Stimulated activated effector memory CD8-positive, alpha-beta T cell treated with anti-CD3 and anti-CD28 coated beads, Interleukin-12 subunit alpha, Interleukin-12 subunit beta, amount 100 ng/mL, for 72 hours (primary cell): ENCODE measurements around the gene SFTPD.
"Not testable (repeated sequence)": the region's sequence is repeated elsewhere in the genome, so short reads cannot be mapped to it uniquely, and the experiment has no call there.

Experiments used
- ATAC-seq: fragments of 150-1000 bp; cut with Tn5 transposase; 2 replicates; pipeline ENCODE4 v1.10.0; 2021
- DNase-seq, 2 donors: peaks; one replicate each; pipeline ENCODE4 v3.0.0; 2021 to 2022; ENCODE audit warnings: low spot score in 2 of 2
- H3K27ac Mint-ChIP-seq: one replicate; pipeline ENCODE4 v1.8.0; 2022; ENCODE audit warnings: mild to moderate bottlenecking, mixed read lengths
- H3K36me3 Mint-ChIP-seq: one replicate; pipeline ENCODE4 v1.8.0; 2022; ENCODE audit warnings: mild to moderate bottlenecking, mixed read lengths
- H3K4me1 Mint-ChIP-seq: one replicate; pipeline ENCODE4 v1.8.0; 2022; ENCODE audit warnings: mixed read lengths
- H3K4me3 Mint-ChIP-seq: one replicate; pipeline ENCODE4 v1.8.0; 2022; ENCODE audit warnings: mild to moderate bottlenecking, mixed read lengths
- H3K9me3 Mint-ChIP-seq: one replicate; pipeline ENCODE4 v1.8.0; 2022; ENCODE audit warnings: mixed read lengths

The SFTPD gene

DNA sequence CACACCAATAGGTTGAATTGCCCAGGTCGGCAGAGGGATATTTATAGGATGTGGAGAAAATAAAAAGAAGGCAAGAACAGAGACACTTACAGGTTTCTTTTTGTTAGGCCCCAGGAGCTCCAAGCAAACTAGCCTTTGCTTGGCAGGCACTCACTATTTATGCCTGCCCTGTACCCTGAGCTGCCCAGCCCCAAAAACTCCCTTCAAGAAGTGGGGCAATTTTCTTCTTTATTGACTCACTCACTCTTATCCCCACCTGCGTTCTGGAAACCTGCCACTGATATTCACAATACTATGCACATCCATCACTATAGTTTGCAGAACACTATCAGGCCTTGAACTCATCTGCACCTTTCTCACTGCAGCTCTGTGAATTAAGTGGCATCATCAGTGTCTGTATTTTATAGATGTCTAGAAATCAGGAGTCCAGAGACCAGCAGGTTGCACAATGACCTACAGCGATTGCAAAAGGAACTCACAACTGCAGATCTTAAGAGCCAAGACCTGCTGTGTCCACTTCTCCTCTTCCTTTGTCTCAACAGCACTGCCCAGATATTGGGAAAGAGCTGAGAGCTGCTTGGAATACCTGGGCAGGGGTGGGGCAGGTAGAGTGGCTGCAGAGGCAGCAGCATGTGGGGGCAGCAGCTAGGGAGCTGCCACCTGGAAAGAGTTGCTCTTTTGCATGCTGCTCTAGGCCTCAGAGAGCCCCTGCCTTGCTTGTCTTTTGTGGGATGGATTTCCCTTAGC lies at the start of gene SFTPD:
TSS of gene SFTPD (minus strand) at position 130 of the 747 bp plus-strand sequence. CDS start 2,446 bp downstream, outside the sequence.
- no peak for ATAC-seq
- peaks cover 15% of the 10 kb centered on the region for H3K9me3 Mint-ChIP-seq
- H3K36me3 Mint-ChIP-seq = no peaks in the 10 kb centered on the region

DNA sequence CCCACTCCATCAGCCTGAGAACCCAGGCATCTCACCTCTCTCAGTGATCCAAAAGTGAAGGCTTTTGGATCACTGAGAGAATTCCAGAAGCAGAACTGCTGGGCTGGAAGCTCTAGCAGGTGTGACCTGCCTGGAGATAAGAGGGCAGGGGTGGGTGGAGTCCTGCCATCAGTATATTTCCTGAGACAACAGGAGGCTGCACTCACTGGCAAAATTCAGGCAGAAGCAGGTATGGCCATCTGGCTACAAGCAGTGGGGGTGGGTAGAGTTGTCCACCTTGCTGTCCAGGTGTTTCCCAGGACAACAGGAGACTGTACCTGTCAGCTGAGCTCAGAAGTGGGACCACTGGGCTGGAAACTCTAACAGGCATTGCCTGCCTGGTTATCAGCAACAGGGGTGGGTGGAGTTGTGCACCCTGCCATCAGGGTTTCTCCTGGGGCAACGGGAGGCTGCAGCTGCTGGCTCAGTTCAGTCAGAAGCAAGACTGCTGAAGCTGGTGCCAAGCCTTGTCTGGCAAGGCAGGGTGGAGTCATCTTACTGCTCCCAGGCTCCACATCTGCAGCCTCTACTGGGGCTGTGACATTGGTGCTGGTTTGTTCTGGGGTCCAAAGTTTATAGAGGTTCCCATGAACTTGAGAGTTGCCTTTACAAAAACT lies 47.2 kb upstream of the SFTPD start:
- no peaks in the 10 kb centered on the region for H3K4me1 Mint-ChIP-seq
- H3K27ac Mint-ChIP-seq = no peak overlapping the region
- DNase-seq = no peak
- H3K4me3 Mint-ChIP-seq = no peak overlapping the region
- H3K9me3 Mint-ChIP-seq = no peaks in the 10 kb centered on the region
- no peaks in the 10 kb centered on the region for H3K36me3 Mint-ChIP-seq
- no peak for ATAC-seq

More for the DNA sequence above, at the start of gene SFTPD:
- DNase-seq = no peak
- no peak within 1 kb of the TSS for H3K27ac Mint-ChIP-seq
- no peak within 1 kb of the TSS for H3K4me3 Mint-ChIP-seq
- H3K4me1 Mint-ChIP-seq = no peaks in the 10 kb centered on the region

DNA sequence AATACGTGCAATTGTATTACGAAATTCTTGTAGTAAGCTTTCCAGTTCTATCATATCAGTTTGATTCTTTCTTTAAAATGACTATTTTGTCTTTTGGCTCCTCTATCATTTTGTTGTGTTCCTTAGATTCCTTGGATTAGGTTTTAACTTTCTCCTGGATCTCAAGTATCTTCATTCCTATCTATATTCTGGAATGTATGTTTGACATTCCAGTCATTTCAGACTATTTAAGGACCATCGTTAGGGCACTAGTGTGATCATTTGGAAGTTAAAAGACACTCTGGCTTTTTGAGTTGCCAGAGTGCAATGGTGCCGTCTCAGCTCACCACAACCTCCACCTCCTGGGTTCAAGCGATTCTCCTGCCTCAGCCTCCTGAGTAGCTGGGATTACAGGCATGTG lies 45.7 kb upstream of the SFTPD start:
- Mint-ChIP-seq H3K9me3 (peaks cover 11% of the 10 kb centered on the region), H3K36me3 (no peaks in the 10 kb centered on the region), H3K4me1 (no peaks in the 10 kb centered on the region), H3K4me3 (no peak overlapping the region), H3K27ac (no peak overlapping the region)
- ATAC-seq (no peak), DNase-seq (no peak)

DNA sequence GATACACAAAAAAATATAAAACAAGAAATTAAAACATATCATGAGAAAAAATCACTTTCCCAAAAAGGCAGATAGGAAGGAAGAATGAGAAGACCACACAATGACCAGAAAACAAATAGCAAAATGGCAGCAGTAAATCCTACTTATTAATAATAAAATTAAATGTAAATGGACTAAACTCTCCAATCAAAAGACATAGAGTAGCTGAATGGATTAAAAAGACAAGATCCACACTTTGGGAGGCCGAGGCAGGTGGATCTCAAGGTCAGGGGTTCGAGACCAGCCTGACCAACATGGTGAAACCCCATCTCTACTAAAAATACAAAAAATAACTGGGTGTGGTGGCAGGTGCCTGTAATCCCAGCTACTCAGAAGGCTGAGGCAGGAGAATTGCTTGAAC lies 39.3 kb upstream of the SFTPD start:
- H3K4me1 Mint-ChIP-seq = peaks cover 21% of the 10 kb centered on the region
- H3K36me3 Mint-ChIP-seq, H3K27ac Mint-ChIP-seq, DNase-seq, H3K4me3 Mint-ChIP-seq, ATAC-seq: not testable (repeated sequence)
- peaks cover 20% of the 10 kb centered on the region for H3K9me3 Mint-ChIP-seq

DNA sequence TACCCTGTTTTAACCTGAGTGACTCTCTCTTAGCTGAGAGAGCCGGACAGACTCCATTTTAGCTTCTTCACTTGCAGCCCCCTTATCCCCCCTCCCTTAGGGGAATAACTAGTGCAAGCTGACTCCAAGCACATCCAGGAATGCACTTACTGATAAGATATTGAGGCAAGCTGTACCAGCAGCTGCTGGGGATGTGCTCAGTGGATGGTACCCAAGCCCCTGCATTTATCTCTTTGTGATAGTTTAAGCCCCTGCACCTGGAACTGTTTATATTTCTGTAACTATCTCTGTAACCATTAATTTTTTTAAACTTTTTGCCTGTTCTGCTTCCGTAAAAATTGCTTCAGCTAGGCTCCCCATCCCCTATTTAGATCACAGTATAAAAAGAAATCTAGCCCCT lies 37.8 kb upstream of the SFTPD start:
- H3K27ac Mint-ChIP-seq, H3K4me3 Mint-ChIP-seq, DNase-seq, ATAC-seq, H3K36me3 Mint-ChIP-seq: not testable (repeated sequence)
- peaks cover 20% of the 10 kb centered on the region for H3K9me3 Mint-ChIP-seq
- peaks cover 21% of the 10 kb centered on the region for H3K4me1 Mint-ChIP-seq

DNA sequence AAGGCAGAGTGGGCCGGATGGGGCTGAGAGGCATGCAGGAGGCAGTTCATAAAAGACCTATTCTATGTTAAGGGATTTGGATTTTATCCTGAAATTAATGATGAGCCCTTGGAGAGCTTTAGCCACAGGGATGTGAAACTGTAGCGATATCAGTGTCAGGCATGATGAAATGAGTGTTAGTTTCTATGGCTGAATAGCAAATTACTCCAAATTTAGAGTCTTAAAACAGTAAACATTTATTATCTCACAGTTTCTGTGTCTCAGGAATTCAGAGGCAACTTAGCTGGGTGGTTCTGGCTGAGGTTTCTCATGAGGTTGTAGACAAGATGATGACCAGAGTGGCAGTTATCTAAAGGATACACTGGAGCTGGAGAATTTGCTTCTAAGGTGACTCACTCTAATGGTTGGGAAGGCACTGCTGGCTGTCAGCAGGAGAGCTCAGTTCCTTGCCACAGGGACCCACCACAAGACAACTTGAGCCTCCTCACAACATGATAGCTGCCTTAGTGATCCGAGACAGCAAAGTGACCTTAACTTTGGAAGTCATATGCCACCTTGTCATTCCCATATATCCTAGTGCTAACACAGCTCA lies 36.7 kb upstream of the SFTPD start:
- Mint-ChIP-seq H3K27ac (no peak overlapping the region), H3K9me3 (peaks cover 16% of the 10 kb centered on the region), H3K36me3 (no peaks in the 10 kb centered on the region), H3K4me1 (peaks cover 21% of the 10 kb centered on the region), H3K4me3 (no peak overlapping the region)
- ATAC-seq (no peak), DNase-seq (no peak)

DNA sequence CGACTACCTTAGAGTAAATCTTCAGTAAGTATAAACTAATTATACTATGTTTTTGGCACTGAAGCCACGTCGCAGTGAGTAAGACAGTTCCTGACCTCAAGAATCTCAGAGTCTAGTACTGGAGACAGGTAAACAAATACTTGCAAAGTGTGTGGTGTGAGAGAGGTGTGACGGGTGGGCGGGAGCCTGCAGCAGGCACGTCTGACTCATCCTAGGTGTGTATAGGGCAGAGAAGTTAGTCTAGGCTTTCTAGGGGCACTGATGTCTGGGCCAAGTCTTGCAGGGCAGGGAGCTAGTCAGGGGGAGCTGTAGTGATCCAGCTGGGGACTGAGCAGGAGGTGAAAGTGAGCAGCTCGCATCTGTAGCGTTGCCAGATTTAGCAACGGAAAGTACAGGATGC lies 35.9 kb upstream of the SFTPD start:
- Mint-ChIP-seq H3K27ac (no peak overlapping the region), H3K9me3 (peaks cover 12% of the 10 kb centered on the region), H3K36me3 (no peaks in the 10 kb centered on the region), H3K4me1 (peaks cover 21% of the 10 kb centered on the region), H3K4me3 (no peak overlapping the region)
- peak; percentile 90 for ATAC-seq
- DNase-seq = peak in 1 of 2 donors; percentile 71

DNA sequence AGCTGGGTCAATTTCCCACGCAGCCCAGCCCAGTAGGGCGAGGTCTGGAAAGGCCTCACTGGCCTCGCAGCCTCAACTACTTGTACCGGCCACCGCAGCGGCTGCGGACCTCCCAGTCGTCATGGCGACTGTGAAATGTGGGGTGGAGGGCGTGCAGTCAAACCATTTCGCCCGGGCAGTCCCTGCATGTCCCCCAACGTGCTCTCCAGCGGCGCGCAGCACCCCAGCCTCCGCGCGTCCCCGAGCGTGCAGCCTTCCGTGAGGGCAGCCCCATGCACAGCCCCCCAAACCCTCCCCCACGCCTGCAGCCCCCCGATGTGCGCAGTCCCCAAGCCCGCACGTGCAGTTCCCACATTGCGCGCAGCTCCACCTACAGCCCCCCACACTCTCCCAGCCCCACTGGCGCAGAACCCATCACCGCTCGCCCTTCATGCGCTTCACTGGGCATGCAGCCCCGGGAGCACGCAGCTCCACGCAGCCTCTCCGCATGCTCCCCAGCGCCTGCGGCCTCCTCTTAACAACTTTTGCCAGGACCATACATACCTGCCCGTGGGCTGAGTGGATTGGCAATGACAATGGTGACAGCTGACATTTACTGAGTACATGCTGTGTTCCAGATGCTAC lies 34.5 kb upstream of the SFTPD start:
- Mint-ChIP-seq H3K36me3 (no peaks in the 10 kb centered on the region), H3K4me3 (no peak overlapping the region), H3K9me3 (peaks cover 5% of the 10 kb centered on the region), H3K4me1 (peaks cover 21% of the 10 kb centered on the region), H3K27ac (no peak overlapping the region)
- DNase-seq (no peak), ATAC-seq (no peak)

DNA sequence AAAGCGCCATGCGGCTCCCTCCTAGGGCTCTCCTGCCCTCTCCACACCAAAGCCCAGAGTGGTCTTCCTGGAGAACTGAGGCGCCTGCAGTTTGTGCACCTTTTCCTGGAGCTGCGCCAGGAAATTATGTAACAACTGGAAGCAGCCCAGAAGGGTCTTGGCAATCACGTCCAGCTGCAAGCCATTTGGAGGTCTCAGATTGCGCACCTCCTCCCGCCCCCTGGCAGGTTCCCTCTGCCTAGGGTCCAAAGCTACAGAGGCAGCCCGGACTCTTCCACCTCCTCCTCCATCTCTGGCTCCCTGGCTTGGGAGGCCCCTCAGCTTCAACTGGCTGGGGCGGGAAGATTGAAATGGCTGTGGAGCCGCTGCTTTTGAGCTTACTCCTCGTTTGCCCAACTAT lies 34.0 kb upstream of the SFTPD start:
- Mint-ChIP-seq H3K27ac (no peak overlapping the region), H3K36me3 (no peaks in the 10 kb centered on the region), H3K4me3 (peak overlapping the region; percentile 59), H3K4me1 (peaks cover 21% of the 10 kb centered on the region), H3K9me3 (peaks cover 2% of the 10 kb centered on the region)
- ATAC-seq = no peak
- DNase-seq = no peak

DNA sequence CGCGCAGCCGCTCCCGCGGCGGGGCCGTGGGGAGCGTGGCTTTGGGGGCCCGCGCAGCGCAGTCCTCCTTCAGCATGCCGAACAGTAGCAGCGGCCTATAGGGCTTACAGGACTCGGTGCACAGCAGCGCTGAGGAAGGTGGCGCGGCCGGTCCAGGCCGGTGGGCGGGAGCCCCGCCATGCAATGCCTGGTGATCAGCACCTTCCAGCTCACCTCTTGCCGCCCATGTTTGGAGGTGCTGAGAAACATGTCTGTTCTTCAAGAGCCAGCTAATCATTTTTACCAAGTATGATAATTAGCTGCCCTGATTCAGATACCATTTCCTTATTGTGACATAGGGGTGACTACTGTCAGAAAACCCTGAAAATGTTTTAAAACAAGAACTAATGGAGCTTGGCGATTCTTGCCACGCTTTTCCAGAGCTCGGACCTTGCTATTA lies 33.5 kb upstream of the SFTPD start:
- Mint-ChIP-seq H3K9me3 (no peaks in the 10 kb centered on the region), H3K36me3 (no peaks in the 10 kb centered on the region), H3K27ac (no peak overlapping the region), H3K4me1 (peaks cover 21% of the 10 kb centered on the region), H3K4me3 (peak overlapping the region; percentile 59)
- DNase-seq (no peak), ATAC-seq (peak; percentile 35)

DNA sequence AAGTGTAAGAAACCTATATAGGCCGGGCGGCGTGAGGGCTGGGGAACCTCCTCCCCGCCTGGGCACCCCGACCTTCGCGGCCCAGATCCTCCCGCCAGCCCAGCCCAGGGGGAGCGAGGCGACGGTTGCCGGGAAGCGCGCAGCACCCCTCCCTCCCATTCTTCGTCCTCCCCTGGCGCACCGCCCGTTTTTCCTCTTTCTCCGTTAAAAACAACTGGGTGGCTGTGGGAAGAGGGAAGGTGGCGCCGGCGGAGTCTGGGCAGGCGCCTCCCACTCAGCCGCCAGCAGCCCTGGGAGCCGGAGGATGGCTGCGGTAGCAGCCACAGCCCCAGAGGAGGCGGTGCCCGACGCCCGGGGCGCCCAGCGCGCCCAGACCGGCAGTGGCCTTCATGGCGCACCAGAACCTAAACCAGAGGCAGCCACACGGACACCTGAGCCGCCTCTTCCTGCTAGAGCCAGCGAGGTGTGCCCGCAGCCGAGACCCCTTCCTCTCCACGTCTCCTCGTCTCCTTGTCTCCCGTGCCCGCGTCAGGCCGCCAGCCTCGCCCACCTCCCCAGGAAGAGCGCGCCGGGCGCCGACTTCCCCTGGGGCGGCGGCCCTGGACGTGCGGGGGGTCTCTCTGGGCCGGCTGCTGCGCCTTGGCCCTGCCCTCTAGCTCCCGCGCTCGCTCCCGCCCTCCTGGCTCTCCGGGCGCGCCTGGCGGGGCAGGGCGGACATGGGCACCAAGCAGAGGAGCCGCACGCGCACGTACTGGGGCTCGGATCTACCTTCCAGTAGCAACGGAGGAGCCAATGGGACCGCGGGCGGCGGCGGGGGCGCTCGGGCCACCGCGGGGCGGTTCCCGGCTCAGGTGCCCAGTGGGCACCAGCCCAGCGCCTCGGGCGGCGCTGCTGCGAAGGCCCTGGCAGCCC lies 32.8 kb upstream of the SFTPD start:
- DNase-seq (no peak), ATAC-seq (peak; percentile 53)
- Mint-ChIP-seq H3K27ac (no peak overlapping the region), H3K36me3 (no peaks in the 10 kb centered on the region), H3K4me1 (peaks cover 21% of the 10 kb centered on the region), H3K9me3 (no peaks in the 10 kb centered on the region), H3K4me3 (peak overlapping the region; percentile 59)

DNA sequence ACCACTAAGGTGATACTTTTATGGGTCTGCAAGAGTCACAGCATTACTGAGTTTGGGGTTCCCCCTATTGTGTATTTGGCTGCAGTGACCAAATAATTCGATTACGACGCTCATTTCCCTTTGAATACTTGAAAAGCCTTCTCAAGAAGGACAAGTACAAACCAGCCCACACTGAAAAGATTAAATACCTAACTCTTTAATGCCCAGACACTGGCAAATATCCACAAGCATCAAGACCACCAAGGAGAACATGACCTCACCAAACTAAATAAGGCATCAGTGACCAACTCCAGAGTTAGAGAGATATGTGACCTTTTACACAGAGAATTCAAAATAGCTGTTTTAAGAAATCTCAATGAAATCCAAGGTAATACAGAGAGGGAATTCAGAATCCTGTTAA lies 31.8 kb upstream of the SFTPD start:
- H3K9me3 Mint-ChIP-seq = no peaks in the 10 kb centered on the region
- peak overlapping the region; percentile 59 for H3K4me3 Mint-ChIP-seq
- ATAC-seq (no peak), DNase-seq (no peak)
- no peak overlapping the region for H3K27ac Mint-ChIP-seq
- no peaks in the 10 kb centered on the region for H3K36me3 Mint-ChIP-seq
- H3K4me1 Mint-ChIP-seq = peaks cover 14% of the 10 kb centered on the region

DNA sequence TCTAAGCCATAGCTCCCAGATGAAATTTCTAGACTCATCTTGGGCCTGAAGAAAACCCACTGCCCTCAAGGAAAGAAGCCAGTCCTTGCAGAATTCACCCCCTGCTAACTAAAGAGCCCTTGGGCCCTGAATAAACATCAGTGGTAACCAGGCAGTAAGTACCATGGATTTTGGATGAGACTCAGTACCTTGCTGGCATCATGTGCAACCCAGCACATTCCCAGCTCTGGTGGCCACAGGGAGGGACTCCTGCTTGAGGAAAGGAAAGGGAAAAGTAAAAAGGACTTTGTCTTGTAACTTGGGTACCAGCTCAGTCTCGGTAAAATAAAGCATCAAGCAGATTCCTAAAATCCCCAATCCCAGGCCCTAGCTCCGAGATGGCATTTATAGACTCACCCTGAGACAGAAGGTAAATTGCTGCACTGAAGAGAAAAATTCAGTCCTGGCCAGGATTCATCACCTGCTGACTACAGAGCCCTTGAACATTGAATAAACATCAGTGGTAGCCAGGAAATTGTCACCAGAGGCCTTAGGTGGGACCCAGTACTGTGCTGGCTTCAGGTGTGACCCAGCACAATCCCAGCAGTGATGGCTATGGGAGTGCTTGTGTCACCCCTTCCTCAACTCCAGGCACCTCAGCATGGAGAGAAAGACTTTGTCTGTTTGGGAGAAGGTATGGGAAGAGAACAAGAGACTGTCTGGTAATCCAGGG lies 31.2 kb upstream of the SFTPD start:
- Mint-ChIP-seq H3K9me3 (peaks cover 3% of the 10 kb centered on the region), H3K36me3 (no peaks in the 10 kb centered on the region), H3K4me3 (no peak overlapping the region), H3K27ac (no peak overlapping the region), H3K4me1 (peaks cover 10% of the 10 kb centered on the region)
- DNase-seq (no peak), ATAC-seq (no peak)

DNA sequence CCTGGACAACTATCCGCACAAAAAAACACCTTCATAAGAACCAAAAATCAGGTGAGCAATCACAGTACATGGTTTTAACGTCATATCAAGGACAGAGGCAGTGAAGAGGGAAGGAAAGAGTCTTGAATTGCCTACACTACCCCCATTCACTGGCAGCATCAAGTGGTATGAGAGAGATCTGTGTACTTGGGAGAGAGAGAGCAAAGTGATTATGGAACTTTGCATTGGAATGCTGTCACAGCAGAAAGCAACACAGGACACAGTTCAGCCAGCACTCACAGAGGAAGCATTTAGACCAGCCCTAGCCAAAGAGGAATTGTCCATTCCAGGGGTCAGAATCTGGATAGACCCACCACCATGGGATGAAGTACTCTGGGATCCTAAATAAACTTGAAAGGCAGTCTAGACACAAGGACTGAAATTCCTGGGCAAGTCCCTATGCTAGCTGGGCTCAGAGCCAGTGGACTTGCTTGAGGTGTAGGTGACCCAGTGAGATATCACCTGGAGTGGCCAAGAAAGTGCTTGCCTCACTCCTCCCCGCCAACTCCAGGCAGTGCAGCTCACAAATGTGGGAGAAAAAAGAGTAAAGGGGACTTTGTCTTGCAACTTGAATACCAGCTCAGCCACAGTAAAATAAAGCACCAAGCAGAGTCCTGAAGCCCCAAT lies 30.5 kb upstream of the SFTPD start:
- Mint-ChIP-seq H3K9me3 (peaks cover 3% of the 10 kb centered on the region), H3K4me3 (no peak overlapping the region), H3K27ac (no peak overlapping the region), H3K36me3 (no peaks in the 10 kb centered on the region), H3K4me1 (peaks cover 5% of the 10 kb centered on the region)
- no peak for DNase-seq
- ATAC-seq = no peak
